ENCODE results near the gene BABAM2. TPM values are rescaled to one million over a fixed set of nuclear protein-coding genes. Genes with fewer than 3 reads are reported as not detected.

Gene BABAM2
- total RNA-seq, 1 experiment from 2014 or later, result 27.1 TPM

DNA sequence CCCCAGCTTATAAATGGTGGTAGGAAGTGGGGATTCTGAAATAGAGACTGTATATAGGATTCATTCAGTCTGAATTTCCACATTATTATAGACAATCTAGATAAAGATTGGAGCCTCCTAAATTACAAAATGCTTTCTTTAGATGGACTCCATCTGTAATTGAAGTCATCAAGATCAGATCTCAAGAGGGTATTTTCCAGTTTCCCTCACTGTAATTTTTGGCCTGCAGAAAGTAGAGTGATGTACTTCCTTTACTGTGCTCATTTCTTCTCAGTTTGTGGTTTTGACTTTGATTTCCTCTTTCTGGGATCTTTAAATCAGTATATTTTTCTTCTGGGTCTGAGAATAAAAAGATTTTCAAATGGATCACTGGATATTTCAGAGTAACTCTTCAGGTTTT is 7.2 kb downstream of the BABAM2 start:
- peaks cover 0 to 17% (median 5%) of the 10 kb centered on the region in 3 experiments; a peak in 4 of 7 replicates for H3K36me3 Mint-ChIP-seq (ENCODE audit: insufficient read depth in 1 of 3, low read depth in 3 of 3)
- H3K14ac ChIP-seq (ENCODE audit: insufficient read depth, low read length), result no peak overlapping the region
- no peaks in the 10 kb centered on the region for H4K20me1 ChIP-seq (ENCODE audit: control insufficient read depth, insufficient read depth, insufficient read length)
- H3K9me3 ChIP-seq (ENCODE audit: control insufficient read depth, low read depth, low read length), result no peaks in the 10 kb centered on the region
- no peak overlapping the region for H2AK5ac ChIP-seq (ENCODE audit: insufficient read length, low read length)
- no peak overlapping the region for H2BK5ac ChIP-seq (ENCODE audit: insufficient read length, low read length)
- no peak overlapping the region for H3K23ac ChIP-seq (ENCODE audit: insufficient read length, low read depth, low read length)
- no peak overlapping the region for H3K27ac ChIP-seq (ENCODE audit: insufficient read length, low read depth, low read length)
- no peak overlapping the region for H3K18ac ChIP-seq (ENCODE audit: insufficient read length, low read depth, low read length)
- no peak overlapping the region for H4K8ac ChIP-seq (replicated peaks; ENCODE audit: insufficient read length, low read depth, low read length)
- H4K5ac ChIP-seq (ENCODE audit: insufficient read length, low read depth, low read length), result no peak overlapping the region
- no peak overlapping the region for H2BK20ac ChIP-seq (ENCODE audit: low read depth, low read length, poor library complexity, severe bottlenecking)
- TF ChIP-seq, protein P1, sequence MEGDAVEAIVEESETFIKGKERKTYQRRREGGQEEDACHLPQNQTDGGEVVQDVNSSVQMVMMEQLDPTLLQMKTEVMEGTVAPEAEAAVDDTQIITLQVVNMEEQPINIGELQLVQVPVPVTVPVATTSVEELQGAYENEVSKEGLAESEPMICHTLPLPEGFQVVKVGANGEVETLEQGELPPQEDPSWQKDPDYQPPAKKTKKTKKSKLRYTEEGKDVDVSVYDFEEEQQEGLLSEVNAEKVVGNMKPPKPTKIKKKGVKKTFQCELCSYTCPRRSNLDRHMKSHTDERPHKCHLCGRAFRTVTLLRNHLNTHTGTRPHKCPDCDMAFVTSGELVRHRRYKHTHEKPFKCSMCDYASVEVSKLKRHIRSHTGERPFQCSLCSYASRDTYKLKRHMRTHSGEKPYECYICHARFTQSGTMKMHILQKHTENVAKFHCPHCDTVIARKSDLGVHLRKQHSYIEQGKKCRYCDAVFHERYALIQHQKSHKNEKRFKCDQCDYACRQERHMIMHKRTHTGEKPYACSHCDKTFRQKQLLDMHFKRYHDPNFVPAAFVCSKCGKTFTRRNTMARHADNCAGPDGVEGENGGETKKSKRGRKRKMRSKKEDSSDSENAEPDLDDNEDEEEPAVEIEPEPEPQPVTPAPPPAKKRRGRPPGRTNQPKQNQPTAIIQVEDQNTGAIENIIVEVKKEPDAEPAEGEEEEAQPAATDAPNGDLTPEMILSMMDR (conservative IDR thresholded peaks at IDR 0.05), result no peak
- no peaks in the 10 kb centered on the region for H3K9me3 Mint-ChIP-seq
- H2AFZ ChIP-seq (ENCODE audit: low read length), result no peak overlapping the region
- no peak overlapping the region for H3T11ph ChIP-seq (ENCODE audit: low read length)
- no peaks in the 10 kb centered on the region for H3K79me1 ChIP-seq (ENCODE audit: insufficient read depth, low read depth, low read length, poor library complexity, severe bottlenecking)
- no peak overlapping the region for H2BK15ac ChIP-seq (ENCODE audit: low read depth, low read length)
- no peak for DNase-seq
- H3K79me2 ChIP-seq (ENCODE audit: insufficient read depth, low read length), result no peaks in the 10 kb centered on the region
- no peak overlapping the region for H3K56ac ChIP-seq (ENCODE audit: insufficient read length, low read depth, low read length)
- no peak overlapping the region for H3K9ac ChIP-seq (ENCODE audit: extremely low read depth, insufficient read length, low read length)
- no peak overlapping the region for H3K4me3 Mint-ChIP-seq
- H3K23me2 ChIP-seq (ENCODE audit: insufficient read length, low read depth, low read length, poor library complexity, severe bottlenecking), result no peaks in the 10 kb centered on the region
- no peak overlapping the region for H3K4ac ChIP-seq (ENCODE audit: low read depth, low read length)
- H3K27ac Mint-ChIP-seq, result no peak overlapping the region
- no peak overlapping the region for H4K91ac ChIP-seq (ENCODE audit: insufficient read length, low read depth, low read length)
- no peak overlapping the region for H2BK120ac ChIP-seq (ENCODE audit: low read depth, low read length, poor library complexity, severe bottlenecking)
- H3K4me2 ChIP-seq (ENCODE audit: insufficient read depth, insufficient read length, low read length), result no peak overlapping the region
- no peaks in the 10 kb centered on the region for H3K4me1 Mint-ChIP-seq
- H3K27me3 Mint-ChIP-seq (ENCODE audit: low read depth), result no peaks in the 10 kb centered on the region
- H3K4me1 ChIP-seq (ENCODE audit: insufficient read depth, low read length), result no peaks in the 10 kb centered on the region
- H3K27me3 ChIP-seq (ENCODE audit: insufficient read depth, low read length), result no peaks in the 10 kb centered on the region
- no peak overlapping the region for H2BK12ac ChIP-seq (ENCODE audit: insufficient read length, low read depth, low read length)

Measured in H9 (cell line).